HAP-1 (cell line): Measurements from ENCODE around the gene RTL3.

ENCODE experiments used
- DNase-seq, 2 experiments: peaks; one replicate each; pipeline ENCODE4 v3.0.0-alpha.2; 2016 to 2020; ENCODE audit warnings: low spot score in 2 of 2
- H3K27me3 ChIP-seq: fragments of 250-450 bp; sonication (Bioruptor Pico); 2 replicates; pipeline ENCODE4 v1.5.1; 2020; ENCODE audit warnings: low read depth, mild to moderate bottlenecking, moderate library complexity
- H3K36me3 ChIP-seq: fragments of 250-450 bp; sonication (Bioruptor Pico); replicated peaks from 2 replicates; pipeline ENCODE4 v1.5.1; 2020; ENCODE audit warnings: mild to moderate bottlenecking
- H3K4me1 ChIP-seq: fragments of 250-450 bp; sonication (Bioruptor Pico); 2 replicates; pipeline ENCODE4 v1.5.1; 2020; ENCODE audit warnings: mild to moderate bottlenecking
- H3K4me3 ChIP-seq: fragments of 250-450 bp; sonication (Bioruptor Pico); 2 replicates; pipeline ENCODE4 v1.5.1; 2020; ENCODE audit warnings: mild to moderate bottlenecking, moderate library complexity
- H3K9me3 ChIP-seq: fragments of 250-450 bp; sonication (Bioruptor Pico); 2 replicates; pipeline ENCODE4 v1.5.1; 2020; ENCODE audit warnings: mild to moderate bottlenecking, moderate library complexity
- in situ Hi-C: fragments of 300-500 bp; cut with MboI; formaldehyde crosslinking; loops from 3 replicates; pipeline ENCODE4 v1.14.3; 2020; ENCODE audit warnings: low sequenced_read_pairs, inconsistent platforms, mixed read lengths

Gene RTL3

GRCh38 chrX:78658845-78659744 lies at the start of gene RTL3:
RTL3 (minus strand) TSS chrX:78659328; CDS start chrX:78658420, 908 bp downstream.
- in situ Hi-C loops, result no loop called here
- no peaks in the 10 kb centered on the region for H3K36me3 ChIP-seq
- DNase-seq, result no peak
- H3K4me3 ChIP-seq, result no peak within 1 kb of the TSS
- no peaks in the 10 kb centered on the region for H3K9me3 ChIP-seq
- H3K4me1 ChIP-seq, result no peaks in the 10 kb centered on the region
- no peaks in the 10 kb centered on the region for H3K27me3 ChIP-seq

GRCh38 chrX:78708816-78709215 lies 49.7 kb upstream of the RTL3 start:
- in situ Hi-C loops, result no loop called here
- H3K9me3 ChIP-seq, result no peaks in the 10 kb centered on the region
- no peaks in the 10 kb centered on the region for H3K36me3 ChIP-seq

GRCh38 chrX:78708262-78708661 lies 49.1 kb upstream of the RTL3 start:
- H3K9me3 ChIP-seq, result no peaks in the 10 kb centered on the region
- H3K4me1 ChIP-seq, result no peaks in the 10 kb centered on the region
- peak in 1 of 2 experiments; percentile 12 for DNase-seq
- no peak overlapping the region for H3K4me3 ChIP-seq
- no peaks in the 10 kb centered on the region for H3K36me3 ChIP-seq
- in situ Hi-C loops, result no loop called here
- H3K27me3 ChIP-seq, result no peaks in the 10 kb centered on the region

More at GRCh38 chrX:78708816-78709215, 49.7 kb upstream of the RTL3 start:
- H3K4me1 ChIP-seq, result no peaks in the 10 kb centered on the region
- H3K27me3 ChIP-seq, result no peaks in the 10 kb centered on the region
- no peak for DNase-seq
- no peak overlapping the region for H3K4me3 ChIP-seq

- no peak overlapping the region for H3K4me3 ChIP-seq
- DNase-seq, result no peak
- H3K4me1 ChIP-seq, result no peaks in the 10 kb centered on the region
- in situ Hi-C loops, result no loop called here
- no peaks in the 10 kb centered on the region for H3K27me3 ChIP-seq
- H3K36me3 ChIP-seq, result no peaks in the 10 kb centered on the region
- no peaks in the 10 kb centered on the region for H3K9me3 ChIP-seq
Observed at GRCh38 chrX:78706071-78706470, 46.9 kb upstream of the RTL3 start.

- in situ Hi-C loops, result no loop called here
- Histone ChIP-seq H3K36me3 (no peaks in the 10 kb centered on the region), H3K27me3 (no peaks in the 10 kb centered on the region), H3K9me3 (no peaks in the 10 kb centered on the region), H3K4me1 (no peaks in the 10 kb centered on the region), H3K4me3 (no peak overlapping the region)
- no peak for DNase-seq
Observed at GRCh38 chrX:78693536-78693935, 34.4 kb upstream of the RTL3 start.

- H3K4me3 ChIP-seq, result no peak overlapping the region
- DNase-seq, result no peak
- H3K36me3 ChIP-seq, result no peaks in the 10 kb centered on the region
- in situ Hi-C loops, result no loop called here
- H3K27me3 ChIP-seq, result no peaks in the 10 kb centered on the region
- no peaks in the 10 kb centered on the region for H3K9me3 ChIP-seq
- no peaks in the 10 kb centered on the region for H3K4me1 ChIP-seq
Observed at GRCh38 chrX:78693012-78693411, 33.9 kb upstream of the RTL3 start.

GRCh38 chrX:78687586-78687985 lies 28.5 kb upstream of the RTL3 start:
- Histone ChIP-seq H3K4me3 (no peak overlapping the region), H3K27me3 (no peaks in the 10 kb centered on the region), H3K36me3 (no peaks in the 10 kb centered on the region), H3K4me1 (no peaks in the 10 kb centered on the region; the same call in 1 of the 2 replicates), H3K9me3 (no peaks in the 10 kb centered on the region)
- in situ Hi-C loops, result no loop called here
- no peak for DNase-seq

GRCh38 chrX:78673246-78673645 lies 14.1 kb upstream of the RTL3 start:
- Histone ChIP-seq H3K4me3 (no peak overlapping the region), H3K36me3 (no peaks in the 10 kb centered on the region), H3K4me1 (no peaks in the 10 kb centered on the region), H3K27me3 (no peaks in the 10 kb centered on the region), H3K9me3 (no peaks in the 10 kb centered on the region)
- in situ Hi-C loops, result no loop called here
- no peak for DNase-seq

- in situ Hi-C loops, result no loop called here
- no peaks in the 10 kb centered on the region for H3K36me3 ChIP-seq
- no peak overlapping the region for H3K4me3 ChIP-seq
- DNase-seq, result no peak
- no peaks in the 10 kb centered on the region for H3K4me1 ChIP-seq
- no peaks in the 10 kb centered on the region for H3K27me3 ChIP-seq
- no peaks in the 10 kb centered on the region for H3K9me3 ChIP-seq
Observed at GRCh38 chrX:78665342-78665741, 6.2 kb upstream of the RTL3 start.

GRCh38 chrX:78661836-78662235 lies 2.7 kb upstream of the RTL3 start:
- Histone ChIP-seq H3K4me1 (no peaks in the 10 kb centered on the region), H3K4me3 (no peak overlapping the region), H3K36me3 (no peaks in the 10 kb centered on the region), H3K27me3 (no peaks in the 10 kb centered on the region), H3K9me3 (no peaks in the 10 kb centered on the region)
- no peak for DNase-seq
- in situ Hi-C loops, result no loop called here

GRCh38 chrX:78659955-78660354 lies 827 bp upstream of the RTL3 start:
- Histone ChIP-seq H3K4me3 (no peak overlapping the region), H3K9me3 (no peaks in the 10 kb centered on the region), H3K36me3 (no peaks in the 10 kb centered on the region), H3K27me3 (no peaks in the 10 kb centered on the region), H3K4me1 (no peaks in the 10 kb centered on the region)
- in situ Hi-C loops, result no loop called here
- DNase-seq, result no peak

- H3K4me1 ChIP-seq, result no peaks in the 10 kb centered on the region
- DNase-seq, result no peak
- no peaks in the 10 kb centered on the region for H3K27me3 ChIP-seq
- no peaks in the 10 kb centered on the region for H3K9me3 ChIP-seq
- in situ Hi-C loops, result no loop called here
- H3K36me3 ChIP-seq, result no peaks in the 10 kb centered on the region
- H3K4me3 ChIP-seq, result no peak overlapping the region
Observed at GRCh38 chrX:78658414-78658813, 714 bp downstream of the RTL3 start.

GRCh38 chrX:78655642-78656041 lies 3.5 kb downstream of the RTL3 start:
- Histone ChIP-seq H3K27me3 (no peaks in the 10 kb centered on the region), H3K4me1 (no peaks in the 10 kb centered on the region), H3K36me3 (no peaks in the 10 kb centered on the region), H3K9me3 (no peaks in the 10 kb centered on the region), H3K4me3 (no peak overlapping the region)
- in situ Hi-C loops, result no loop called here
- DNase-seq, result no peak

GRCh38 chrX:78653118-78653822 lies 5.9 kb downstream of the RTL3 start:
- Histone ChIP-seq H3K27me3 (no peaks in the 10 kb centered on the region), H3K36me3 (no peaks in the 10 kb centered on the region), H3K4me1 (no peaks in the 10 kb centered on the region), H3K9me3 (no peaks in the 10 kb centered on the region), H3K4me3 (no peak overlapping the region)
- DNase-seq, result no peak
- in situ Hi-C loops, result no loop called here
